HepG2 (cell line): ENCODE data around the gene KDM3B. TPM values are rescaled to one million over a fixed set of nuclear protein-coding genes. Genes with fewer than 3 reads are reported as not detected.

Experiments
- AKAP8 ChIP-seq: sonication (generic); formaldehyde crosslinking; IDR thresholded peaks from 2 replicates; pipeline ENCODE4 v1.5.1; 2020; ENCODE audit warnings: mild to moderate bottlenecking, missing genetic modification reagents
- ARID2 ChIP-seq: sonication (generic); formaldehyde crosslinking; IDR thresholded peaks from 2 replicates; pipeline ENCODE4 v1.8.1; 2022; ENCODE audit warnings: mild to moderate bottlenecking, missing genetic modification reagents, borderline replicate concordance
- BORCS8-MEF2B ChIP-seq: sonication (generic); formaldehyde crosslinking; IDR thresholded peaks from 2 replicates; pipeline ENCODE4 v1.8.0; 2022; ENCODE audit warnings: mild to moderate bottlenecking, missing genetic modification reagents
- CREBL2 ChIP-seq: sonication (generic); formaldehyde crosslinking; IDR thresholded peaks from 2 replicates; pipeline ENCODE4 v1.8.1; 2023; ENCODE audit warnings: missing genetic modification reagents, mild to moderate bottlenecking, borderline replicate concordance
- DMAP1 ChIP-seq: IDR thresholded peaks from 2 replicates; pipeline ENCODE4 v1.6.1; 2016
- DNMT3B ChIP-seq: conservative IDR thresholded peaks from 2 replicates; pipeline ENCODE4 v1.6.1; 2016; ENCODE audit warnings: missing biosample characterization, control low read depth
- HHEX ChIP-seq: IDR thresholded peaks from 2 replicates; pipeline ENCODE4 v1.6.1; 2016; ENCODE audit warnings: control low read depth
- HMG20A ChIP-seq: IDR thresholded peaks from 2 replicates; pipeline ENCODE4 v1.6.1; 2016; ENCODE audit warnings: borderline replicate concordance
- HNRNPK ChIP-seq: fragments of 200-400 bp; formaldehyde crosslinking; IDR thresholded peaks from 2 replicates; pipeline ENCODE4 v1.6.1; 2018; ENCODE audit warnings: low read length, low read depth, moderate library complexity, mild to moderate bottlenecking; ENCODE audit not compliant: poor library complexity, severe bottlenecking
- HNRNPL ChIP-seq: fragments of 200-400 bp; formaldehyde crosslinking; IDR thresholded peaks from 2 replicates; pipeline ENCODE4 v1.6.1; 2017; ENCODE audit warnings: mild to moderate bottlenecking, low read depth, low read length
- KLF11 ChIP-seq: IDR thresholded peaks from 2 replicates; pipeline ENCODE4 v1.6.1; 2016; ENCODE audit warnings: missing compliant biosample characterization
- MED1 ChIP-seq: sonication (generic); formaldehyde crosslinking; IDR thresholded peaks from 2 replicates; pipeline ENCODE4 v1.4.0; 2020; ENCODE audit warnings: missing genetic modification reagents
- MED8 ChIP-seq: sonication (generic); formaldehyde crosslinking; IDR thresholded peaks from 2 replicates; pipeline ENCODE4 v1.8.1; 2023; ENCODE audit warnings: mild to moderate bottlenecking, missing genetic modification reagents; ENCODE audit not compliant: insufficient replicate concordance
- PAF1 ChIP-seq: IDR thresholded peaks from 2 replicates; pipeline ENCODE4 v1.6.1; 2016; ENCODE audit warnings: missing genetic modification reagents, missing compliant biosample characterization
- SCMH1 ChIP-seq: sonication (generic); formaldehyde crosslinking; IDR thresholded peaks from 2 replicates; pipeline ENCODE4 v1.9.0; 2021; ENCODE audit warnings: missing genetic modification reagents, mild to moderate bottlenecking, borderline replicate concordance
- TAF15 ChIP-seq: fragments of 200-400 bp; formaldehyde crosslinking; IDR thresholded peaks from one replicate; pipeline ENCODE4 v1.6.1; 2018; ENCODE audit warnings: mild to moderate bottlenecking, low read depth, low read length; ENCODE audit not compliant: poor library complexity, severe bottlenecking
- TBX2 ChIP-seq: sonication (generic); formaldehyde crosslinking; IDR thresholded peaks from 2 replicates; pipeline ENCODE4 v1.5.0; 2020; ENCODE audit warnings: missing genetic modification reagents, mild to moderate bottlenecking, borderline replicate concordance
- TOE1 ChIP-seq: sonication (generic); formaldehyde crosslinking; IDR thresholded peaks from 2 replicates; pipeline ENCODE4 v1.4.0; 2020; ENCODE audit warnings: mild to moderate bottlenecking, missing genetic modification reagents
- ZNF33B ChIP-seq: sonication (generic); formaldehyde crosslinking; IDR thresholded peaks from 2 replicates; pipeline ENCODE4 v1.5.1; 2020; ENCODE audit warnings: mild to moderate bottlenecking, missing genetic modification reagents
- ZNF350 ChIP-seq: sonication (generic); formaldehyde crosslinking; IDR thresholded peaks from 2 replicates; pipeline ENCODE4 v1.4.0; 2020; ENCODE audit warnings: mild to moderate bottlenecking, low read depth, missing genetic modification reagents, borderline replicate concordance
- ZNF468 ChIP-seq: sonication (generic); formaldehyde crosslinking; IDR thresholded peaks from 2 replicates; pipeline ENCODE4 v1.8.0; 2022; ENCODE audit warnings: mild to moderate bottlenecking, moderate library complexity, missing genetic modification reagents
- ZNF547 ChIP-seq: sonication (generic); formaldehyde crosslinking; IDR thresholded peaks from 2 replicates; pipeline ENCODE4 v1.5.1; 2020; ENCODE audit warnings: mild to moderate bottlenecking, missing genetic modification reagents
- ZNF746 ChIP-seq: sonication (generic); formaldehyde crosslinking; IDR thresholded peaks from 2 replicates; pipeline ENCODE4 v1.8.0; 2022; ENCODE audit warnings: mild to moderate bottlenecking, missing genetic modification reagents
- ZSCAN25 ChIP-seq: sonication (generic); formaldehyde crosslinking; IDR thresholded peaks from 2 replicates; pipeline ENCODE4 v1.8.0; 2022; ENCODE audit warnings: mild to moderate bottlenecking, missing genetic modification reagents
- polyA plus RNA-seq, 8 experiments: library from polyadenylated mRNA; depleted of rRNA in 3 of 8; stranded (reverse) in 7 of 8; unstranded in 1 of 8; fragments of >200 nt; fragmentation: Illumina TruSeq in 4 of 8; extraction: Trizol in 4 of 8; gene quantifications; 2 replicates each; pipeline versions ENCODE4 v1.2.1 to v1.2.3, GENCODE V29; 2011 to 2016; ENCODE audit warnings: low read depth in 4 of 8, missing spikeins in 1 of 8, mixed read lengths in 1 of 8; ENCODE audit not compliant: insufficient read depth in 1 of 8
- total RNA-seq, 5 experiments: library from RNA; depleted of rRNA; stranded (reverse); fragments of >200 nt; fragmentation: Illumina TruSeq; extraction: Trizol; gene quantifications; 2 replicates each; pipeline ENCODE4 v1.2.3, GENCODE V29; 2016; ENCODE audit warnings: low read depth in 1 of 5
- TF ChIP-seq, protein P1 (sequence below): sonication (generic); formaldehyde crosslinking; IDR thresholded peaks from 2 replicates; pipeline ENCODE4 v1.5.0; 2020; ENCODE audit warnings: mild to moderate bottlenecking, missing genetic modification reagents
- TF ChIP-seq, protein P2 (sequence below): sonication (generic); formaldehyde crosslinking; IDR thresholded peaks from 2 replicates; pipeline ENCODE4 v1.5.1; 2020; ENCODE audit warnings: missing genetic modification reagents, mild to moderate bottlenecking, borderline replicate concordance
- TF ChIP-seq, protein P3 (sequence below): sonication (generic); formaldehyde crosslinking; IDR thresholded peaks from 2 replicates; pipeline ENCODE4 v1.4.0; 2020; ENCODE audit warnings: mild to moderate bottlenecking, missing genetic modification reagents
- TF ChIP-seq, protein P4 (sequence below): IDR thresholded peaks from 2 replicates; pipeline ENCODE4 v1.6.1; 2018; ENCODE audit warnings: missing genetic modification reagents, mild to moderate bottlenecking, missing compliant biosample characterization

The KDM3B gene
- total and polyA plus RNA-seq, 2 of the 13 experiments (the other 11 are each of a cell fraction or from before 2014, with no cell fraction given) = 19.7 to 34.3 TPM

DNA sequence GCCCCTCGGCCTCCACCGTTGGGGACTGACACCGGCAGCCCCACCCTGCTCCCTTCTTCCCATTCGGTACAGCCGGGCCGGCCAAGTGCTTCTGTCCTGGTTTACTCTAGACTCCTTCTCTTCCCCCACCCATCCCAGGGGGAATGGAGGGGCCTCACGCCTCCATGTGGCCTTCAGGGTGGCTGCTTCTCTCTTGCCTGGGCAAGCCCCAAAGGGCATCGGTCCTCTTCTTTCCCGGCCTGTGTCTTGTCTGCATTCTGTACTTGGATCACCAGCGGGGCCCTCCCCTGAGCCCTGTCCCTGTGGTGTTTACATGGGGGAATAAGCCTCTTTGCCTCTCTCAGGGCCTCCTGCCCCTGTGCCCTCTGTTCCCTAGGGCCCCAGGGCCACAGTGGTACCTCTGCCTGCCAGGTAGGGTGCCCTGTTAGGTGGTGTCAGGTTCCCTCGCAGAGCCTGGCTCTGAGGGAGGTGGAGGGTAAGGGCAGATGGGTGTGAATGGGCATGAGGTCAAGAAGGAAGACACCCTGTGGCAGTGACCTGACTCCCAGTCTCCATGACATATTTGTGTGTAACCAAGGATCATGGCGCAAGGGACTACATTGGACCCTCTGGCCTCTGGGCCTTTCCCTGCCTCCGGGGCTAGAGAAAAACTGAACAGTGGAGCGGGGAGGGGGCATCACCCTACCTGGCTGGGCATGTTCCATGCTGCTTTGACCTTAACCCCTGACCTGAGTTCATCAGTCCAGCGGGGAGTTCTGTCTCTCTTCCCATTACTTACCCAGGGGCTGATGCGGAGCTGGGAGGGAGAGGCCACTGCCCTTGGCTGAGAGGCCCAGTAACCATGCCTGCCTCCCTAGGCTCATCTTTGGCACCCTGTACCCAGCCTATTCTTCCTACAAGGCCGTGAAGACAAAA is 87.9 kb downstream of the KDM3B start (continued):
- TF ChIP-seq SCMH1 (CRISPR knock-in tag) = no peak
- no peak for TF ChIP-seq ARID2 (CRISPR knock-in tag)
- no peak for TF ChIP-seq PAF1 (CRISPR knock-in tag)
- TF ChIP-seq CREBL2 = 0 out of 2 replicates have a peak, but pooled peaks have one; percentile 75
- TF ChIP-seq, protein P1, sequence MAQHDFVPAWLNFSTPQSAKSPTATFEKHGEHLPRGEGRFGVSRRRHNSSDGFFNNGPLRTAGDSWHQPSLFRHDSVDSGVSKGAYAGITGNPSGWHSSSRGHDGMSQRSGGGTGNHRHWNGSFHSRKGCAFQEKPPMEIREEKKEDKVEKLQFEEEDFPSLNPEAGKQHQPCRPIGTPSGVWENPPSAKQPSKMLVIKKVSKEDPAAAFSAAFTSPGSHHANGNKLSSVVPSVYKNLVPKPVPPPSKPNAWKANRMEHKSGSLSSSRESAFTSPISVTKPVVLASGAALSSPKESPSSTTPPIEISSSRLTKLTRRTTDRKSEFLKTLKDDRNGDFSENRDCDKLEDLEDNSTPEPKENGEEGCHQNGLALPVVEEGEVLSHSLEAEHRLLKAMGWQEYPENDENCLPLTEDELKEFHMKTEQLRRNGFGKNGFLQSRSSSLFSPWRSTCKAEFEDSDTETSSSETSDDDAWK (CRISPR knock-in tag) = no peak
- TF ChIP-seq ZNF350 (CRISPR knock-in tag) = no peak; the same call in 1 of the 2 replicates
- TF ChIP-seq ZSCAN25 (CRISPR knock-in tag) = 0 out of 2 replicates have a peak, but pooled peaks have one; percentile 39
- peak; percentile 75 for TF ChIP-seq HNRNPL
- TF ChIP-seq BORCS8-MEF2B (CRISPR knock-in tag) = no peak
- TF ChIP-seq MED8 (CRISPR knock-in tag) = no peak
- TF ChIP-seq DMAP1 (CRISPR knock-in tag) = no peak
- TF ChIP-seq TBX2 (CRISPR knock-in tag) = no peak
- TF ChIP-seq HHEX (CRISPR knock-in tag) = no peak
- TF ChIP-seq, protein P2, sequence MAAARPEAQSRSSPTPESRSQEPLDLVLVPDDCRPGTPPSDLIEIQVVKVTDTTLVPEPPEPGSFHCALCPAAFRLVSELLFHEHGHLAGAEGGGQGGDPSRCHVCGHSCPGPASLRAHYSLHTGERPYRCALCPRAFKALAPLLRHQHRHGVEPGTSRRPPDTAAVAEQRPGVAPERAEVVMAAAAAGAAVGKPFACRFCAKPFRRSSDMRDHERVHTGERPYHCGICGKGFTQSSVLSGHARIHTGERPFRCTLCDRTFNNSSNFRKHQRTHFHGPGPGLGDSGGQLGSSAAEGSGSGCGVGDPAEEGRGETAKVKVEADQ = 0 out of 2 replicates have a peak, but pooled peaks have one; percentile 30
- no peak for TF ChIP-seq ZNF746
- no peak for TF ChIP-seq KLF11 (CRISPR knock-in tag)
- TF ChIP-seq HMG20A (CRISPR knock-in tag) = no peak
- TF ChIP-seq, protein P3, sequence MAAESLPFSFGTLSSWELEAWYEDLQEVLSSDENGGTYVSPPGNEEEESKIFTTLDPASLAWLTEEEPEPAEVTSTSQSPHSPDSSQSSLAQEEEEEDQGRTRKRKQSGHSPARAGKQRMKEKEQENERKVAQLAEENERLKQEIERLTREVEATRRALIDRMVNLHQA (CRISPR knock-in tag) = no peak
- 0 out of 2 replicates have a peak, but pooled peaks have one; percentile 65 for TF ChIP-seq ZNF547 (CRISPR knock-in tag)
- TF ChIP-seq ZNF33B (CRISPR knock-in tag) = 0 out of 2 replicates have a peak, but pooled peaks have one; percentile 49
- TF ChIP-seq ZNF468 (CRISPR knock-in tag) = no peak
- TF ChIP-seq TOE1 (CRISPR knock-in tag) = no peak
- TF ChIP-seq MED1 (CRISPR knock-in tag) = no peak
- TF ChIP-seq AKAP8 (CRISPR knock-in tag) = no peak
- TF ChIP-seq, protein P4, sequence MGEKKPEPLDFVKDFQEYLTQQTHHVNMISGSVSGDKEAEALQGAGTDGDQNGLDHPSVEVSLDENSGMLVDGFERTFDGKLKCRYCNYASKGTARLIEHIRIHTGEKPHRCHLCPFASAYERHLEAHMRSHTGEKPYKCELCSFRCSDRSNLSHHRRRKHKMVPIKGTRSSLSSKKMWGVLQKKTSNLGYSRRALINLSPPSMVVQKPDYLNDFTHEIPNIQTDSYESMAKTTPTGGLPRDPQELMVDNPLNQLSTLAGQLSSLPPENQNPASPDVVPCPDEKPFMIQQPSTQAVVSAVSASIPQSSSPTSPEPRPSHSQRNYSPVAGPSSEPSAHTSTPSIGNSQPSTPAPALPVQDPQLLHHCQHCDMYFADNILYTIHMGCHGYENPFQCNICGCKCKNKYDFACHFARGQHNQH = no peak
- no peak for TF ChIP-seq TAF15
- no peak for TF ChIP-seq DNMT3B (CRISPR knock-in tag)
- TF ChIP-seq HNRNPK = no peak
